ENCODE measurements around the gene ABCC3.

Gene ABCC3

GRCh38 chr17:50604513-50604912 lies 30.2 kb upstream of the ABCC3 start:
- DNase-seq (ENCODE audit: extremely low spot score), result no peak
- CTCF ChIA-PET, result interaction anchor here (1.1 to 1.8 kb wide), 3 partner anchors 22 to 29 kb away, joined by 3 to 4 read pairs (median 3); no protein-coding TSS in a partner anchor
- TF ChIP-seq, protein P1, sequence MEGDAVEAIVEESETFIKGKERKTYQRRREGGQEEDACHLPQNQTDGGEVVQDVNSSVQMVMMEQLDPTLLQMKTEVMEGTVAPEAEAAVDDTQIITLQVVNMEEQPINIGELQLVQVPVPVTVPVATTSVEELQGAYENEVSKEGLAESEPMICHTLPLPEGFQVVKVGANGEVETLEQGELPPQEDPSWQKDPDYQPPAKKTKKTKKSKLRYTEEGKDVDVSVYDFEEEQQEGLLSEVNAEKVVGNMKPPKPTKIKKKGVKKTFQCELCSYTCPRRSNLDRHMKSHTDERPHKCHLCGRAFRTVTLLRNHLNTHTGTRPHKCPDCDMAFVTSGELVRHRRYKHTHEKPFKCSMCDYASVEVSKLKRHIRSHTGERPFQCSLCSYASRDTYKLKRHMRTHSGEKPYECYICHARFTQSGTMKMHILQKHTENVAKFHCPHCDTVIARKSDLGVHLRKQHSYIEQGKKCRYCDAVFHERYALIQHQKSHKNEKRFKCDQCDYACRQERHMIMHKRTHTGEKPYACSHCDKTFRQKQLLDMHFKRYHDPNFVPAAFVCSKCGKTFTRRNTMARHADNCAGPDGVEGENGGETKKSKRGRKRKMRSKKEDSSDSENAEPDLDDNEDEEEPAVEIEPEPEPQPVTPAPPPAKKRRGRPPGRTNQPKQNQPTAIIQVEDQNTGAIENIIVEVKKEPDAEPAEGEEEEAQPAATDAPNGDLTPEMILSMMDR (IDR thresholded peaks at IDR 0.05; ENCODE audit: control extremely low read depth, extremely low read depth, low read depth, missing control alignments), result no peak
- POLR2A ChIA-PET, result no interaction called here

- POLR2A ChIA-PET, result no interaction called here
- CTCF ChIA-PET, result interaction anchor here (1.4 to 1.8 kb wide), 4 partner anchors 19 to 28 kb away, joined by 3 to 4 read pairs (median 4); no protein-coding TSS in a partner anchor
- TF ChIP-seq, protein P1 (IDR thresholded peaks at IDR 0.05; ENCODE audit: control extremely low read depth, extremely low read depth, low read depth, missing control alignments), result no peak
These were observed 29.3 kb upstream of the ABCC3 start for GRCh38 chr17:50605429-50605828.

GRCh38 chr17:50607522-50608175 lies 27.0 kb upstream of the ABCC3 start:
- TF ChIP-seq, protein P1 (IDR thresholded peaks at IDR 0.05; ENCODE audit: control extremely low read depth, extremely low read depth, low read depth, missing control alignments), result no peak
- ChIA-PET POLR2A (no interaction called here), CTCF (interaction anchor here (1.9 kb wide), 1 partner anchor 16 kb away, joined by 4 read pairs; no protein-coding TSS in a partner anchor)
- DNase-seq (ENCODE audit: extremely low spot score), result no peak

More at GRCh38 chr17:50605429-50605828, 29.3 kb upstream of the ABCC3 start:
- DNase-seq (ENCODE audit: extremely low spot score), result no peak

GRCh38 chr17:50608700-50609379 lies 25.8 kb upstream of the ABCC3 start:
- DNase-seq (ENCODE audit: extremely low spot score), result no peak
- TF ChIP-seq, protein P1 (IDR thresholded peaks at IDR 0.05; ENCODE audit: control extremely low read depth, extremely low read depth, low read depth, missing control alignments), result no peak
- ChIA-PET CTCF (interaction anchor here (1.2 to 1.9 kb wide), 3 partner anchors 9 to 23 kb away, joined by 3 to 4 read pairs (median 4); no protein-coding TSS in a partner anchor), POLR2A (no interaction called here)

GRCh38 chr17:50609380-50610074 lies 25.2 kb upstream of the ABCC3 start:
- CTCF ChIA-PET, result interaction anchor here (1.2 to 1.6 kb wide), 2 partner anchors 9 to 22 kb away, joined by 3 to 4 read pairs; no protein-coding TSS in a partner anchor
- POLR2A ChIA-PET, result no interaction called here

DNA sequence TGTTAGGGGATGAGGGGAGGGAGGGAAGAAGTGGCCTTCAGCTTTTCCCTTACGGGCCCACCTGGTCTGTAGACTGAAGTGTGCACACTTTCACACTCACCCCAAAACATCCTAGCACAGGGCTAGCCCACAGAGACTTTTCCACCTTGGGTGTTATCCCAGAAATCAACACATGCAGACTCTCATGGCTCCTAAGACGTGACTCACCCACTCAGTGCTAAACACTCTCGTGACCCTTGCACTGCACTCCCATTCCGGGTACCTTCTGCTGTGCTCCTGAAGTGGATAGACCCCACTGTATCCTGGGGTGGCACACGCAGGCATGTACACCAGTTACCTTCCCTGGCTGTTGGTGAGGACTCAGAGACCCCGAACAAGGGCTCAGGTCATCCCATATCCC lies 23.0 kb upstream of the ABCC3 start:
- CTCF ChIA-PET, result interaction anchor here (1.4 kb wide), 1 partner anchor 14 kb away, joined by 4 read pairs; no protein-coding TSS in a partner anchor
- TF ChIP-seq, protein P1 (IDR thresholded peaks at IDR 0.05; ENCODE audit: control extremely low read depth, extremely low read depth, low read depth, missing control alignments), result no peak
- DNase-seq (ENCODE audit: extremely low spot score), result no peak
- POLR2A ChIA-PET, result no interaction called here

More at GRCh38 chr17:50609380-50610074, 25.2 kb upstream of the ABCC3 start:
- TF ChIP-seq, protein P1 (IDR thresholded peaks at IDR 0.05; ENCODE audit: control extremely low read depth, extremely low read depth, low read depth, missing control alignments), result no peak
- no peak for DNase-seq (ENCODE audit: extremely low spot score)

All from GM10248 (cell line).